Measurements from ENCODE around the gene PIK3R1.

DNA sequence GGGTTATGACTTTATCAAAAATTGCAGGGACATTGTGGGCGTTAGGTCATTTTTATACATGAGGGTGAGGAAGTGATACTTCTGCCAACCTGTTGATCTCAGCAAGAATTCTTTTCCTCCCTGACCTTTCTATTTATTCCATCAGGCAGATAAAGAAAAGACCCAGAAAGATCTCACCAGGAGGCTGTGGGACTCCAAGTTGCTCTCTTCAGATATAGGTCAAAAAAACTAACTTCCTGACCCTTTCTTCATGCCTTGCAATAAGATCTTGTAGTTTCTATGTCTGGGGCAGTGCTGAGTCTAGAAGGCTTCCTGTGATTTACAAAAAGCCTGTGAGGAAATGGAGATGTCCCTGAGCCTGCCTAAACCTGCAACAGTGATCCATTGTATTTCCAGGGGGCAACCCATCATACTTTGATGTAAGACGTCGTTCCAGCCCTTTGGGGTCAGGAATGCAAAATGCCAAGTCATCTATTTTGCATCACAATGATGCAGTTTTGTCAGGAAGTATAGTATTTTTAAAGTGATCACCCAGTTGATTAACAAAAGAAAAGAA is 22.0 kb upstream of the PIK3R1 start:
- TF ChIP-seq, protein P1, sequence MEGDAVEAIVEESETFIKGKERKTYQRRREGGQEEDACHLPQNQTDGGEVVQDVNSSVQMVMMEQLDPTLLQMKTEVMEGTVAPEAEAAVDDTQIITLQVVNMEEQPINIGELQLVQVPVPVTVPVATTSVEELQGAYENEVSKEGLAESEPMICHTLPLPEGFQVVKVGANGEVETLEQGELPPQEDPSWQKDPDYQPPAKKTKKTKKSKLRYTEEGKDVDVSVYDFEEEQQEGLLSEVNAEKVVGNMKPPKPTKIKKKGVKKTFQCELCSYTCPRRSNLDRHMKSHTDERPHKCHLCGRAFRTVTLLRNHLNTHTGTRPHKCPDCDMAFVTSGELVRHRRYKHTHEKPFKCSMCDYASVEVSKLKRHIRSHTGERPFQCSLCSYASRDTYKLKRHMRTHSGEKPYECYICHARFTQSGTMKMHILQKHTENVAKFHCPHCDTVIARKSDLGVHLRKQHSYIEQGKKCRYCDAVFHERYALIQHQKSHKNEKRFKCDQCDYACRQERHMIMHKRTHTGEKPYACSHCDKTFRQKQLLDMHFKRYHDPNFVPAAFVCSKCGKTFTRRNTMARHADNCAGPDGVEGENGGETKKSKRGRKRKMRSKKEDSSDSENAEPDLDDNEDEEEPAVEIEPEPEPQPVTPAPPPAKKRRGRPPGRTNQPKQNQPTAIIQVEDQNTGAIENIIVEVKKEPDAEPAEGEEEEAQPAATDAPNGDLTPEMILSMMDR (IDR thresholded peaks at IDR 0.05): no peak
- TF ChIP-seq POLR2A (IDR thresholded peaks at IDR 0.05): no peak

All from esophagus squamous epithelium (tissue), 4 donors.